Endothelial cell (in vitro differentiated cells): ENCODE results near the gene GALP. TPM values are rescaled to one million over a fixed set of nuclear protein-coding genes. Genes with fewer than 3 reads are reported as not detected.
"Not testable (repeated sequence)": the region's sequence is repeated elsewhere in the genome, so short reads cannot be mapped to it uniquely, and the experiment has no call there.

Source experiments
- DNase-seq: peaks from one replicate; pipeline ENCODE4 v3.0.0; 2021; ENCODE audit warnings: low spot score
- H3K27ac Mint-ChIP-seq: one replicate; pipeline ENCODE4 v1.8.0; 2021; ENCODE audit warnings: mixed read lengths, inconsistent platforms; ENCODE audit not compliant: unreplicated experiment
- H3K27me3 Mint-ChIP-seq: one replicate; pipeline ENCODE4 v1.8.0; 2021; ENCODE audit warnings: mild to moderate bottlenecking, moderate library complexity, mixed read lengths, inconsistent platforms; ENCODE audit not compliant: unreplicated experiment
- H3K36me3 Mint-ChIP-seq: one replicate; pipeline ENCODE4 v1.8.0; 2021; ENCODE audit warnings: mild to moderate bottlenecking, low read depth, mixed read lengths, inconsistent platforms; ENCODE audit not compliant: unreplicated experiment
- H3K4me1 Mint-ChIP-seq: one replicate; pipeline ENCODE4 v1.8.0; 2021; ENCODE audit warnings: mild to moderate bottlenecking, mixed read lengths, inconsistent platforms; ENCODE audit not compliant: unreplicated experiment
- H3K4me3 Mint-ChIP-seq: one replicate; pipeline ENCODE4 v1.8.0; 2021; ENCODE audit warnings: mild to moderate bottlenecking, mixed read lengths, inconsistent platforms; ENCODE audit not compliant: unreplicated experiment
- H3K9me3 Mint-ChIP-seq: one replicate; pipeline ENCODE4 v1.8.0; 2021; ENCODE audit warnings: mixed read lengths, inconsistent platforms; ENCODE audit not compliant: unreplicated experiment
- total RNA-seq: library from RNA; stranded (reverse); fragmentation: NEBNext Ultra II Directional; extraction: Animal tissue kit (Norgen Biotek cat#: 25700); gene quantifications from one replicate; pipeline ENCODE4 v1.2.1, GENCODE V29; 2021; ENCODE audit not compliant: unreplicated experiment
- TF ChIP-seq, protein P1 (sequence below): fragments of 200-600 bp; sonication (generic); IDR thresholded peaks from one replicate; pipeline ENCODE4 v1.5.0; 2021; ENCODE audit warnings: antibody characterized with exemption; ENCODE audit not compliant: unreplicated experiment

GALP gene
- total RNA-seq, 1 donor from 2014 or later = not detected

GRCh38 chr19:56147307-56147706 lies 28.5 kb upstream of the GALP start:
- TF ChIP-seq, protein P1, sequence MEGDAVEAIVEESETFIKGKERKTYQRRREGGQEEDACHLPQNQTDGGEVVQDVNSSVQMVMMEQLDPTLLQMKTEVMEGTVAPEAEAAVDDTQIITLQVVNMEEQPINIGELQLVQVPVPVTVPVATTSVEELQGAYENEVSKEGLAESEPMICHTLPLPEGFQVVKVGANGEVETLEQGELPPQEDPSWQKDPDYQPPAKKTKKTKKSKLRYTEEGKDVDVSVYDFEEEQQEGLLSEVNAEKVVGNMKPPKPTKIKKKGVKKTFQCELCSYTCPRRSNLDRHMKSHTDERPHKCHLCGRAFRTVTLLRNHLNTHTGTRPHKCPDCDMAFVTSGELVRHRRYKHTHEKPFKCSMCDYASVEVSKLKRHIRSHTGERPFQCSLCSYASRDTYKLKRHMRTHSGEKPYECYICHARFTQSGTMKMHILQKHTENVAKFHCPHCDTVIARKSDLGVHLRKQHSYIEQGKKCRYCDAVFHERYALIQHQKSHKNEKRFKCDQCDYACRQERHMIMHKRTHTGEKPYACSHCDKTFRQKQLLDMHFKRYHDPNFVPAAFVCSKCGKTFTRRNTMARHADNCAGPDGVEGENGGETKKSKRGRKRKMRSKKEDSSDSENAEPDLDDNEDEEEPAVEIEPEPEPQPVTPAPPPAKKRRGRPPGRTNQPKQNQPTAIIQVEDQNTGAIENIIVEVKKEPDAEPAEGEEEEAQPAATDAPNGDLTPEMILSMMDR = no peak
- H3K36me3 Mint-ChIP-seq = peaks cover 18% of the 10 kb centered on the region
- DNase-seq = no peak
- H3K4me3 Mint-ChIP-seq = no peak overlapping the region
- peaks cover 5% of the 10 kb centered on the region for H3K27me3 Mint-ChIP-seq
- H3K4me1 Mint-ChIP-seq = peaks cover 6% of the 10 kb centered on the region
- H3K27ac Mint-ChIP-seq = no peak overlapping the region
- H3K9me3 Mint-ChIP-seq = no peaks in the 10 kb centered on the region

- TF ChIP-seq, protein P1 = no peak
- Mint-ChIP-seq H3K27me3 (peaks cover 8% of the 10 kb centered on the region), H3K4me1 (peaks cover 14% of the 10 kb centered on the region), H3K4me3 (peak overlapping the region; percentile 56), H3K36me3 (peaks cover 18% of the 10 kb centered on the region), H3K27ac (no peak overlapping the region), H3K9me3 (no peaks in the 10 kb centered on the region)
- DNase-seq = no peak
Measured at GRCh38 chr19:56148096-56148495, 27.7 kb upstream of the GALP start.

- Mint-ChIP-seq H3K4me1 (peaks cover 19% of the 10 kb centered on the region), H3K36me3 (peaks cover 23% of the 10 kb centered on the region)
- not testable (repeated sequence) for H3K27ac Mint-ChIP-seq, H3K4me3 Mint-ChIP-seq, H3K9me3 Mint-ChIP-seq, DNase-seq, H3K27me3 Mint-ChIP-seq
Measured at GRCh38 chr19:56148955-56149655, 26.7 kb upstream of the GALP start.

DNA sequence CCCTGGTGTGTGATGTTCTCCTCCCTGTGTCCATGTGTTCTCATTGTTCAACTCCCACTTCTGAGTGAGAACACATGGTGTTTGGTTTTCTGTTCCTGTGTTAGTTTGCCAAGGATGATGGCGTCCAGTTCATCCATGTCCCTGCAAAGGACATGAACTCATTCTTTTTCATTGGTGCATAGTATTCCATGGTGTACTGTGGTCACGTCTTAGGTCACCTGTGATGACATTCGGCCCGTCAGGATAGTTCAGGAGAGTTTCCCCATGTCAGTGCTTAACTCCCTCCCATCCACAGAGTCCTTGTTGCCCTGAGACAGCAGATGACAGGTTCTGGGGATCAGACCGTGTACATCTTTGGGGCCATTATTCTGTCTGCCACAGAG lies 26.2 kb upstream of the GALP start:
- H3K4me3 Mint-ChIP-seq = peak overlapping the region; percentile 85
- H3K4me1 Mint-ChIP-seq = peaks cover 20% of the 10 kb centered on the region
- TF ChIP-seq, protein P1 = no peak
- H3K27me3 Mint-ChIP-seq = peaks cover 5% of the 10 kb centered on the region
- H3K36me3 Mint-ChIP-seq = peaks cover 23% of the 10 kb centered on the region
- no peak overlapping the region for H3K27ac Mint-ChIP-seq
- no peaks in the 10 kb centered on the region for H3K9me3 Mint-ChIP-seq
- DNase-seq = no peak

- H3K4me1 Mint-ChIP-seq = peaks cover 20% of the 10 kb centered on the region
- TF ChIP-seq, protein P1 = no peak
- H3K9me3 Mint-ChIP-seq = no peaks in the 10 kb centered on the region
- no peak overlapping the region for H3K27ac Mint-ChIP-seq
- DNase-seq = no peak
- H3K36me3 Mint-ChIP-seq = peaks cover 23% of the 10 kb centered on the region
- H3K27me3 Mint-ChIP-seq = peaks cover 5% of the 10 kb centered on the region
- H3K4me3 Mint-ChIP-seq = peak overlapping the region; percentile 66
Measured at GRCh38 chr19:56150358-56150757, 25.4 kb upstream of the GALP start.
